NCI-H2081 (cell line): ENCODE data around the gene SORCS2.

ENCODE experiments used
- DNase-seq, 2 experiments: peaks; one replicate each; lab custom pipeline; 2025; lab: John Stamatoyannopoulos, UW

The SORCS2 gene

GRCh38 chr4:7653510-7654369 is 461.4 kb downstream of the SORCS2 start:
- DNase-seq, result no peak

DNA sequence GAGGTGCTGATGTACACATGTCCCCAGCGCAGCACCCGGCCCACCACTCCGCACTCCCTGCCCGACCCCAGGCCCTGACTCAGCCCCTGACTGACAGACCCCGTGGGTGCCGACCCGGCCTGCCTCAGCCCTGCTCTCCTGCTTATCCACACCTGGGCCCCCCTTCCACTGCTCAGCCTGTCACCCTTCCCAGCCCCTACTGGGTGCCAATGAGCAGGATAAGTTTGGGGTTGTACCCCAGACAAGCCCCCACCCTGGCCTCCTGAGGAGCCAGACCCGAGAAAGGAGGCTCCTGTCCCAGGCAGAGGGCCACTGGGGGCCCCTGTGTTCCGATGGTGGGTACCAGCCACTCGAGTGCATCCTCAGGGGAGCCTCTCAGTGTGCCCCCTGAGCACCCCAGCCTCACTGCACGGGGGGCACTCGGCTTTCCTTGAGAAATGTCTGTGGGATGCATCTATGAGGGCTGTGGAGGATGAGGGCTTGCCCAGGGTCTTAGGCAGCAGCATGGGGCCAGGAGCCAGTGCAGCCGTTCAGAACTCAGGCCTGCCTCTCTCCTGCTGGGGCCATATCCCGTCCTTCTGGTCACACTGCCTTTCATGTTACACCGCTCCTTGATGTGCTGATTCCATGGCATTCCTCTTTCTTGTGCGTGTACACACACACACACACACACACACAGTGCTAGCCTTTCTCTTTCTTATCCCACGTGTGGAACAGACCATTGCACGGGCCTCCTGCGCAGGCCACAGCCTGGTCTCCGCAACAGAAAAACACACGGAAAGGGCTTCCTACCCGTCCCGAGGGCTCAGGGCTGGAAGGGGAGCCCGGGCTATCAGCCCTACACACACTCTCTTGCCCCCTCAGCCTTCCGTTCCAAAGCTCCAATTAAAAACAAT is 462.5 kb downstream of the SORCS2 start:
- DNase-seq, result no peak

- no peak for DNase-seq
Measured at GRCh38 chr4:7655511-7656243, 463.3 kb downstream of the SORCS2 start.

DNA sequence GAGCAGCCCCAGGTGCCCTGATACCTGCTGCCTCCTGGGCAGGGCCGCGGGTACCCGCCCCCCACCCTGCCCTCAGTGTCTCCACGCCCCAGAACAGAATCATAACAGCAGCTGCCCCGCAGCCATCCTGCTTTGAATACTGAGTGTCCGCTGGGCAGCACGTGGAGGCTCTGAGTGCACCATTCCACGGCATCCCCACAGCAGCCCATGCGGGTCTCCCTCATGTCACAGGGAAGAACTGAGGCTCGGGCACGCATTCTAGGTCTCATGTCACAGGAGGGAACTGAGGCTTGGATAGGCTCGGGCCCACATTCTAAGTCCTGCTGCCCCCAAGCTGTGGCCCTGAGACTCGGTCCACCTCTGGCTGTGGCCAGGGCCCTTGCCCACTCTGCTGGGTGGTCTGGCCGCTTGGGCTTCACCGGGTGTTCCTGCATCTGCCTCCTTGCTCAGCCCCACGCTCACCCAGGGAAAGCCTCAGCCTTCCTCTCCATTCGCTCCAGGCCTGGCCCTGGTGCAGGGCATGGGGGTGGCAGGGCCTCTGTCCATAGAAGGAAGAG is 464.0 kb downstream of the SORCS2 start:
- DNase-seq, result no peak

DNA sequence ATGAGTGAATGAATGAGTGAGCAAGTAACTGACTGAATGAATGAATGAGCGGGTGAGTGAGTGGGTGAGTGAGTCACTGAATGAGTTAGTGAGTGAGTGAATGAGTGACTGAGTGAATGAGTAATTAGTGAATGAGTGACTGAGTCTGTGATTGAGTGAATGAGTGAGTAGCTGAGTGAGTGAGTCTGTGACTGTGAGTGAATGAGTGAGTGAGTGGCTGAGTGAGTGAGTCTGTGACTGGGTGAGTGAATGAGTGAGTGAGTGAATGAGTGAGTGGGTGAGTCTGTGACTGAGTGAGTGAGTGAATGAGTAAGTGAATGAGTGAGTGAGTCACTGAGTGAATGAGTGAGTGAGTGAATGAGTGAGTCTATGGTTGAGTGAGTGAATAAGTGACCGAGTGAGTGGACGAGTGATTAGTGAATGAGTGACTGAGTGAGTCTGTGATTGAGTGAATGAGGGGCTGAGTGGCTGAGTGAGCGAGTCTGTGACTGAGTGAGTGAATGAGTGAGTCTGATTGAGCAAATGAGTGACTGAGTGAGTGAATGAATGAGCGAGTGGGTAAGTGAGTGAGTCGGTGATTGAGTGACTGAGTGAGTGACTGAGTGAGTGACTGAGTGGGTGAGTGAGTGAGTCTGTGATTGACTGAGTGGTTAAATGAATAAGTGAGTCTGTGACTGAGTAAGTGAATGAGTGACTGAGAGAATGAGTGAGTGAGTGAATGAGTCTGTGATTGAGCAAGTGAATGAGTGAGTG is 465.4 kb downstream of the SORCS2 start:
- no peak for DNase-seq

GRCh38 chr4:7658341-7659204 is 466.2 kb downstream of the SORCS2 start:
- DNase-seq, result no peak

- no peak for DNase-seq
Measured at GRCh38 chr4:7659429-7660175, 467.3 kb downstream of the SORCS2 start.

DNA sequence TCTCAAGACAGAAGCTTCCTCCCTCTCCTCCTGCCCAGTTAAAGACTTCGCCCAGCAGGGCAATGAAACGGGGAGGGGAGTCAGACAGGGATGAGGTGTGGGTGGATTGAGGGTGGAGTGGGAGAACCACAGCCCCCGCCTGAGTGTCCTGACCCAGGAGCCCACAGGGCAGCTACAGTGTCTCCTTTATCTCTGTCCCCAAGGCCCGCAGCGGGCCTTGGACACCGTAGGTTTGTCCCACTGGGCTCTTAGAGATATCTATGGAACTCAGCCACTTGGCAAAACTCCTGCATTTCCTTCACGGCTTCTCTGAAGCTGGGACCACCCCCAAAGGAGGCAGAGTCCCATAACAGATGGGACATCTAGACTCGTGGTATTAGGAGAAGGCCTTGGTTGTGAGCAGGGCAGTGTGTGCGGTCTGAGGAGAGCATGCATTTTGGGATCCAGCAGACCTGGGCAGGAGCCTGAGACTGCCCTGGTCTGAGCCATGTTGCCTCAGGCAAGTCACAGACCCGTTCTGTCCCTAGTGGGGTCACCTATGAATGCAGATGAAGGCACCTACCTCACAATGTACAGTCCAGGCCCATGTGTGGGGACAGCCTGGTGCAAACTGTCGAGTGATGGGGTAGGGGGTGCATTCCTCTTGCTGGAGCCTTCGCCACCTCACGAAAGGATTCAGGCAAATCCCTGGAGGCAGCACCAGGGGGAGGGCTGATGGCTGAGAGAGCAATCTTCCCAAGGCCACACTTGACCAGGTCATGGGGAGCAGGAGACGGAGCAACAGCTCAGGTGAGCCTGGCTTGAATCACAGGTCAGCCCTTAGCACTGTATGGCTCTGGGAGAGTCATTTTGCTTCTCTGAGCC is 468.1 kb downstream of the SORCS2 start:
- DNase-seq, result no peak

GRCh38 chr4:7661066-7661748 is 468.9 kb downstream of the SORCS2 start:
- no peak for DNase-seq

GRCh38 chr4:7661846-7662506 is 469.6 kb downstream of the SORCS2 start:
- no peak for DNase-seq

GRCh38 chr4:7662507-7662846 is 470.1 kb downstream of the SORCS2 start:
- DNase-seq, result no peak

GRCh38 chr4:7663075-7663541 is 470.8 kb downstream of the SORCS2 start:
- DNase-seq, result no peak

DNA sequence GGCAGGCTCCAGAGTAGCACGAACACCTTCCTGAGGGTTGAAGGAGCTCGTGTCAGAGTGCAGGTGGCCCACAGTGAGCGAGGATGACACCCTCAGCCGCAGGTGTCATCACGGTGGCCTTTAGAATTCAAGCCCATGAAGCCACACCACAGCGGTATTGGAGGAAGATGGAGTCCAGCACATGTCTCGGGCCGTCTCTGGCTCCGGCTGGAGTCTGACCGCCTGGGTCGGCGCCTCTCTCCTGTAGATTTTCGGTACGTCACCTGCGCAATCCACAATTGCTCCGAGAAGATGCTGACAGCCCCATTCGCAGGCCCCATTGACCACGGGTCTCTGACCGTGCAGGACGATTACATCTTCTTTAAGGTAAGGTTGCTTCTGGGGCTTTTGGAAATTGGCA is 471.8 kb downstream of the SORCS2 start:
- DNase-seq, result no peak

- no peak for DNase-seq
Measured at GRCh38 chr4:7665321-7665720, 473.0 kb downstream of the SORCS2 start.

- no peak for DNase-seq
Measured at GRCh38 chr4:7666011-7666410, 473.7 kb downstream of the SORCS2 start.

GRCh38 chr4:7666744-7667143 is 474.4 kb downstream of the SORCS2 start:
- no peak for DNase-seq

GRCh38 chr4:7668271-7668670 is 475.9 kb downstream of the SORCS2 start:
- DNase-seq, result no peak
